Nephron (organoid): ENCODE results near the gene CNTNAP2.

Experiments
- H3K27ac Mint-ChIP-seq, 3 experiments: 2 replicates each; pipeline ENCODE4 v1.8.0; 2020; ENCODE audit warnings: mixed read lengths in 3 of 3, mild to moderate bottlenecking in 2 of 3, moderate library complexity in 1 of 3
- H3K27me3 Mint-ChIP-seq: 2 replicates; pipeline ENCODE4 v1.8.0; 2021; ENCODE audit warnings: low read depth, mild to moderate bottlenecking, moderate library complexity, mixed read lengths
- H3K36me3 Mint-ChIP-seq: 2 replicates; pipeline ENCODE4 v1.8.0; 2020; ENCODE audit warnings: low read depth, mixed read lengths
- H3K4me1 Mint-ChIP-seq: 2 replicates; pipeline ENCODE4 v1.8.0; 2020; ENCODE audit warnings: mixed read lengths
- H3K4me3 Mint-ChIP-seq, 3 experiments: 2 replicates each; pipeline ENCODE4 v1.8.0; 2020; ENCODE audit warnings: mild to moderate bottlenecking in 3 of 3, mixed read lengths in 3 of 3, moderate library complexity in 2 of 3
- H3K9me3 Mint-ChIP-seq: 2 replicates; pipeline ENCODE4 v1.8.0; 2020; ENCODE audit warnings: mixed read lengths
- CTCF ChIP-seq, 3 experiments: fragments of 200-600 bp; sonication (generic); IDR thresholded peaks; one replicate each; pipeline ENCODE4 v1.5.0; 2021; ENCODE audit warnings: antibody characterized with exemption in 3 of 3; ENCODE audit not compliant: unreplicated experiment in 3 of 3

CNTNAP2 gene

GRCh38 chr7:147944321-147944720 lies 1827.7 kb downstream of the CNTNAP2 start:
- H3K9me3 Mint-ChIP-seq: no peaks in the 10 kb centered on the region
- no peaks in the 10 kb centered on the region for H3K27me3 Mint-ChIP-seq
- H3K4me1 Mint-ChIP-seq: no peaks in the 10 kb centered on the region
- no peak overlapping the region for H3K4me3 Mint-ChIP-seq
- no peak overlapping the region for H3K27ac Mint-ChIP-seq
- H3K36me3 Mint-ChIP-seq: no peaks in the 10 kb centered on the region
- TF ChIP-seq CTCF (IDR thresholded peaks at IDR 0.05; ENCODE audit: unreplicated experiment in 3 of 3): no peak

- no peaks in the 10 kb centered on the region for H3K36me3 Mint-ChIP-seq
- no peaks in the 10 kb centered on the region for H3K9me3 Mint-ChIP-seq
- no peak for TF ChIP-seq CTCF (IDR thresholded peaks at IDR 0.05; ENCODE audit: unreplicated experiment in 3 of 3)
- no peak overlapping the region for H3K27ac Mint-ChIP-seq
- H3K27me3 Mint-ChIP-seq: no peaks in the 10 kb centered on the region
- H3K4me3 Mint-ChIP-seq: no peak overlapping the region
- no peaks in the 10 kb centered on the region for H3K4me1 Mint-ChIP-seq
Observed at GRCh38 chr7:147952918-147953317, 1836.3 kb downstream of the CNTNAP2 start.

GRCh38 chr7:147968046-147968610 lies 1851.5 kb downstream of the CNTNAP2 start:
- Mint-ChIP-seq H3K4me1 (no peaks in the 10 kb centered on the region), H3K27me3 (no peaks in the 10 kb centered on the region), H3K9me3 (no peaks in the 10 kb centered on the region), H3K36me3 (no peaks in the 10 kb centered on the region), H3K4me3 (no peak overlapping the region), H3K27ac (no peak overlapping the region)
- TF ChIP-seq CTCF (IDR thresholded peaks at IDR 0.05; ENCODE audit: unreplicated experiment in 3 of 3): no peak

- no peaks in the 10 kb centered on the region for H3K4me1 Mint-ChIP-seq
- no peak for TF ChIP-seq CTCF (IDR thresholded peaks at IDR 0.05; ENCODE audit: unreplicated experiment in 3 of 3)
- no peak overlapping the region for H3K4me3 Mint-ChIP-seq
- H3K36me3 Mint-ChIP-seq: no peaks in the 10 kb centered on the region
- no peak overlapping the region for H3K27ac Mint-ChIP-seq
- no peaks in the 10 kb centered on the region for H3K9me3 Mint-ChIP-seq
- H3K27me3 Mint-ChIP-seq: no peaks in the 10 kb centered on the region
Observed at GRCh38 chr7:147971606-147972110, 1855.1 kb downstream of the CNTNAP2 start.

GRCh38 chr7:147978201-147978600 lies 1861.6 kb downstream of the CNTNAP2 start:
- peaks cover 4% of the 10 kb centered on the region for H3K4me1 Mint-ChIP-seq
- TF ChIP-seq CTCF (IDR thresholded peaks at IDR 0.05; ENCODE audit: unreplicated experiment in 3 of 3): no peak
- H3K27me3 Mint-ChIP-seq: no peaks in the 10 kb centered on the region
- no peaks in the 10 kb centered on the region for H3K36me3 Mint-ChIP-seq
- H3K9me3 Mint-ChIP-seq: no peaks in the 10 kb centered on the region
- no peak overlapping the region for H3K4me3 Mint-ChIP-seq
- no peak overlapping the region for H3K27ac Mint-ChIP-seq

GRCh38 chr7:147978651-147979050 lies 1862.0 kb downstream of the CNTNAP2 start:
- no peak for TF ChIP-seq CTCF (IDR thresholded peaks at IDR 0.05; ENCODE audit: unreplicated experiment in 3 of 3)
- Mint-ChIP-seq H3K9me3 (no peaks in the 10 kb centered on the region), H3K36me3 (no peaks in the 10 kb centered on the region), H3K27ac (no peak overlapping the region), H3K27me3 (no peaks in the 10 kb centered on the region), H3K4me1 (peaks cover 4% of the 10 kb centered on the region), H3K4me3 (no peak overlapping the region)
